ENCODE data around the gene SUGP1. TPM values are rescaled to one million over a fixed set of nuclear protein-coding genes. Genes with fewer than 3 reads are reported as not detected.

The SUGP1 gene
- polyA plus RNA-seq, 1 of the 3 experiments (the other 2 are of a cell fraction), result 43.2 TPM

GRCh38 chr19:19329126-19329525, 8.8 kb upstream of the SUGP1 start:
- POLR2A ChIA-PET, result no interaction called here
- no peaks in the 10 kb centered on the region for H3K4me1 ChIP-seq (ENCODE audit: control insufficient read depth in 1 of 2, insufficient read depth in 2 of 2, low read depth in 1 of 2, low read length in 1 of 2)
- no peak overlapping the region for H3K9ac ChIP-seq
- no peak overlapping the region for H3K4me3 ChIP-seq (ENCODE audit: low read depth in 2 of 2, low read length in 1 of 2)
- H2AFZ ChIP-seq (ENCODE audit: low read depth), result no peak overlapping the region
- H3K27me3 ChIP-seq (ENCODE audit: insufficient read depth), result no peaks in the 10 kb centered on the region
- H3K27ac ChIP-seq (ENCODE audit: low read depth in 2 of 2, low read length in 1 of 2), result no peak overlapping the region
- WGBS (ENCODE audit: low lambda C conversion rate), result 79% methylated on average over 6 of the region's 6 CpGs
- CTCF ChIA-PET, result interaction anchor here (0.9 kb wide), 1 partner anchor 14 kb away, joined by 5 read pairs; no protein-coding TSS in a partner anchor
- no peak for TF ChIP-seq MXI1 (IDR thresholded peaks at IDR 0.05; ENCODE audit: low read depth, low read length)
- no peak for TF ChIP-seq USF1 (IDR thresholded peaks at IDR 0.05; ENCODE audit: borderline replicate concordance, low read depth)
- no peak for TF ChIP-seq FOSL2 (IDR thresholded peaks at IDR 0.05; ENCODE audit: borderline replicate concordance, low read depth)
- no peak for TF ChIP-seq NRF1 (IDR thresholded peaks at IDR 0.05; ENCODE audit: low read depth, low read length)
- TF ChIP-seq TEAD4 (IDR thresholded peaks at IDR 0.05; ENCODE audit: borderline replicate concordance, insufficient read depth), result no peak
- TF ChIP-seq RCOR1 (IDR thresholded peaks at IDR 0.05; ENCODE audit: low read length), result no peak
- no peak for TF ChIP-seq ZBTB33 (IDR thresholded peaks at IDR 0.05; ENCODE audit: borderline replicate concordance, low read depth)
- no peak for TF ChIP-seq GATA2 (CRISPR knock-in tag; IDR thresholded peaks at IDR 0.05)
- no peak for TF ChIP-seq TAF1 (IDR thresholded peaks at IDR 0.05; ENCODE audit: borderline replicate concordance, low read depth, low read length)
- TF ChIP-seq PBX3 (IDR thresholded peaks at IDR 0.05), result no peak
- no peak for TF ChIP-seq FOXM1 (IDR thresholded peaks at IDR 0.05; ENCODE audit: low read depth)
- no peak for TF ChIP-seq EZH2phosphoT487 (IDR thresholded peaks at IDR 0.05; ENCODE audit: borderline replicate concordance, low read depth)
- TF ChIP-seq JUND (IDR thresholded peaks at IDR 0.05), result no peak
- no peak for TF ChIP-seq SMC3 (IDR thresholded peaks at IDR 0.05; ENCODE audit: low read depth, low read length)
- no peak for TF ChIP-seq CHD2 (IDR thresholded peaks at IDR 0.05; ENCODE audit: low read length, partially characterized antibody)
- no peak for TF ChIP-seq USF2 (IDR thresholded peaks at IDR 0.05; ENCODE audit: borderline replicate concordance, low read depth, low read length)
- TF ChIP-seq SIN3A (IDR thresholded peaks at IDR 0.05; ENCODE audit: borderline replicate concordance, low read depth, low read length), result no peak
- peaks cover 18% of the 10 kb centered on the region for H4K20me1 ChIP-seq (ENCODE audit: insufficient read depth)
- no peaks in the 10 kb centered on the region for H3K9me2 ChIP-seq
- peaks cover 20 to 35% of the 10 kb centered on the region in 2 experiments for H3K36me3 ChIP-seq (replicated peaks in 1 of 2; ENCODE audit: control insufficient read depth in 1 of 2, insufficient read depth in 2 of 2, low read length in 1 of 2)
- no peak overlapping the region for H3K4me2 ChIP-seq
- H3K79me2 ChIP-seq (ENCODE audit: insufficient read depth), result peaks cover 86% of the 10 kb centered on the region
- no peak for DNase-seq
- H3K9me3 ChIP-seq, result no peaks in the 10 kb centered on the region
- peaks cover 3% of the 10 kb centered on the region for H3F3A ChIP-seq (replicated peaks; ENCODE audit: insufficient read depth)
